T-helper 2 cell treated with Interferon-gamma antibody and Interleukin-4, amounts not matched to agents 5 μg/mL and 100 μg/mL, for 36 hours (primary cell): Measurements from ENCODE around the gene RND3.

ENCODE experiments used
- DNase-seq: peaks from one replicate; pipeline ENCODE4 v3.0.0; 2021; ENCODE audit warnings: low spot score
- H3K27ac Mint-ChIP-seq: one replicate; pipeline ENCODE4 v1.8.0; 2021; ENCODE audit warnings: mild to moderate bottlenecking, mixed read lengths
- H3K27me3 Mint-ChIP-seq: one replicate; pipeline ENCODE4 v1.8.0; 2021; ENCODE audit warnings: low read depth, mixed read lengths
- H3K36me3 Mint-ChIP-seq: one replicate; pipeline ENCODE4 v1.8.0; 2021; ENCODE audit warnings: low read depth, mixed read lengths
- H3K4me1 Mint-ChIP-seq: one replicate; pipeline ENCODE4 v1.8.0; 2021; ENCODE audit warnings: low read depth, mixed read lengths
- H3K4me3 Mint-ChIP-seq: one replicate; pipeline ENCODE4 v1.8.0; 2022; ENCODE audit warnings: mild to moderate bottlenecking, moderate library complexity, mixed read lengths
- H3K9me3 Mint-ChIP-seq: one replicate; pipeline ENCODE4 v1.8.0; 2021; ENCODE audit warnings: mixed read lengths

The RND3 gene

GRCh38 chr2:150487537-150488429, at the start of gene RND3:
Gene RND3 (minus strand): TSS chr2:150487667. CDS start chr2:150487417, 250 bp downstream.
- Mint-ChIP-seq H3K4me3 (peak within 1 kb of the TSS; percentile 66), H3K4me1 (peaks cover 9% of the 10 kb centered on the region), H3K27ac (no peak within 1 kb of the TSS), H3K36me3 (no peaks in the 10 kb centered on the region), H3K9me3 (no peaks in the 10 kb centered on the region), H3K27me3 (peaks cover 38% of the 10 kb centered on the region)
- peak; percentile 38 for DNase-seq

GRCh38 chr2:150535176-150535575, 47.7 kb upstream of the RND3 start:
- no peak overlapping the region for H3K27ac Mint-ChIP-seq
- H3K4me3 Mint-ChIP-seq = no peak overlapping the region
- DNase-seq = no peak
- H3K4me1 Mint-ChIP-seq = no peaks in the 10 kb centered on the region
- no peaks in the 10 kb centered on the region for H3K9me3 Mint-ChIP-seq
- H3K27me3 Mint-ChIP-seq = no peaks in the 10 kb centered on the region
- H3K36me3 Mint-ChIP-seq = no peaks in the 10 kb centered on the region

GRCh38 chr2:150532879-150533278, 45.4 kb upstream of the RND3 start:
- Mint-ChIP-seq H3K4me1 (peaks cover 1% of the 10 kb centered on the region), H3K36me3 (no peaks in the 10 kb centered on the region), H3K4me3 (no peak overlapping the region), H3K27ac (no peak overlapping the region), H3K27me3 (no peaks in the 10 kb centered on the region), H3K9me3 (no peaks in the 10 kb centered on the region)
- no peak for DNase-seq

DNA sequence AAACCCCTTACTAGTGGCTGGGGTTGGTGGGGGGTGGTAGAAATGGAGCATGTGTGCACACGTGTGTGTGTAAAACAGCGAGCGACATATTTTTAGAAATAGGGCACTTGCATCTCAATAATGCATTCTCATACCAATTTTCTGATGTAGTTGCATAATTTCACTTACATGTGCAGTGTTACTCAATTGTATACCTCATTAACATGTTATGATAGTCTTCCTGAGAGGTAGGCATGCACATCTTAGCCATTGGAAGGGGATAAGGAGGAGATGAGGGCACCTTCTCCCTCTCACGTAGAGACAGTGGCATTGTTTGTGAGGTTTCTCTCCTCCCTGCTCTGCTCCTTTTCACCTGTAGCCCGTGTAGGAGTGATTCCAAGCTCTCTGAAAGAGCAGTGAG, 44.6 kb upstream of the RND3 start:
- Mint-ChIP-seq H3K27me3 (no peaks in the 10 kb centered on the region), H3K27ac (no peak overlapping the region), H3K9me3 (no peaks in the 10 kb centered on the region), H3K36me3 (no peaks in the 10 kb centered on the region), H3K4me3 (no peak overlapping the region), H3K4me1 (peaks cover 1% of the 10 kb centered on the region)
- no peak for DNase-seq

- H3K4me3 Mint-ChIP-seq = no peak overlapping the region
- H3K27me3 Mint-ChIP-seq = no peaks in the 10 kb centered on the region
- H3K4me1 Mint-ChIP-seq = peaks cover 1% of the 10 kb centered on the region
- DNase-seq = no peak
- H3K9me3 Mint-ChIP-seq = no peaks in the 10 kb centered on the region
- H3K36me3 Mint-ChIP-seq = no peaks in the 10 kb centered on the region
- H3K27ac Mint-ChIP-seq = no peak overlapping the region
Observed at GRCh38 chr2:150531591-150531990, 44.1 kb upstream of the RND3 start.

DNA sequence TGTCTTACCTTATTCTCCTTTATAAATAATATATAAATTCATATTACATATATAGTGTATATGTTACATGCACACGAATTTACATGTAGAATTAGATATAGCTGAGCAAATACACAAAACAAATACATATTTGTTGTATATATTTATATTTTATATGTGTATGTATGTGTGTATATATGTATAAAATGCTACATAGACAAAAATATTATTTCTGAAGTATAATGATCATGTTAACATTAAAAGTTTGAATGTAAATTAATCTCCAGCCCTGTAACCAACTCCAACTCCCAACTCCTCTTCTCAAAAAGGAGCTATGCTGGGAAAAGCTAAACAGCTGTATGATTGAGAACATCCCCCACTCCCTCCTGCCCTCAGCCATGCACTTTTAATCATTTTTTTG, 42.7 kb upstream of the RND3 start:
- Mint-ChIP-seq H3K27ac (no peak overlapping the region), H3K4me3 (no peak overlapping the region), H3K27me3 (no peaks in the 10 kb centered on the region), H3K4me1 (peaks cover 1% of the 10 kb centered on the region), H3K9me3 (no peaks in the 10 kb centered on the region), H3K36me3 (no peaks in the 10 kb centered on the region)
- DNase-seq = no peak

DNA sequence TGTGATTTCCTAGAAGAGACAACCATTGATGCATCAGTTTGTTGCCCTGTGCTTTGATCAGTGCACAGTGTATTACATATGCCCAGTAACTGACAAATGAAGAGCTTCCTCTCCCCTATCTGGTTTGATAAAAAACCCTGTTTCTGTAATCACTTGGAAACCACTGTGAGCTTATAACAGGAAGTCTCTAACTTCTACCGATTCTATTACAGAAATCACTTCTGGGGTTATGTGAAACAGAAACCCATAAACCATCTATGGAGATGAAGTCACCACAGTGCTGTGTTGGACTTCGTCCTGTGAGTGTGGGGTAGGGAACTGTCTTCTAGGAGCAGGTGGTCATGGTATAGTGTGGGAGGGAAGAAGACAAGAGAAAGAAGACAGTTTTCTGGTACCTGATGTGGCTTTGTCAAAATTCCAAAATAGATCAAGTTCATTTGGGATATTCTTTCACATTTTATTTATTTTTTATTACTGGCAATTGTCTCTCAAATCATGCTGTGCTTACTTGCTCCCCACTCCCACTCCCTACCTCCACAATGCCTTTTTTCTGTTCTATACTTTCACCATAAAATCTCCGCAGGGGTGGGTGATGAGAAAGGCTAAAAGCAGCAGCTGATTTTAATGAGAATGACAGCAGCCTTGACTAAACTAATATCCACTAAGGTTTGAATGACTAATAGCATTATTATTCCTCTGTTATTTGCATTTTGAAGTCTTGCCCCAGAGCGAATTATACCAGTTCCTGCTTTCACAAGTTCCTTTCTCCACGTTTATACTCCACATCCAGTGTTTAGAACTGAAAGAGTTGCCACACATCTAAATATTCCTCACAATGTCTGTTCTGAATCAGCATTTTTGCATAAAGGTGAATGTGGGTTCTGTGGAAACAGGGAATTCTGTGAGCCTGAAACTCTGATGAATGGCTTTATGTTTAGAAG, 41.7 kb upstream of the RND3 start:
- Mint-ChIP-seq H3K27me3 (no peaks in the 10 kb centered on the region), H3K4me1 (peaks cover 1% of the 10 kb centered on the region), H3K27ac (no peak overlapping the region), H3K4me3 (no peak overlapping the region), H3K9me3 (no peaks in the 10 kb centered on the region), H3K36me3 (no peaks in the 10 kb centered on the region)
- DNase-seq = no peak

GRCh38 chr2:150526827-150527226, 39.4 kb upstream of the RND3 start:
- Mint-ChIP-seq H3K4me3 (no peak overlapping the region), H3K27me3 (no peaks in the 10 kb centered on the region), H3K27ac (no peak overlapping the region), H3K36me3 (no peaks in the 10 kb centered on the region), H3K4me1 (peaks cover 1% of the 10 kb centered on the region), H3K9me3 (no peaks in the 10 kb centered on the region)
- no peak for DNase-seq

- Mint-ChIP-seq H3K4me3 (no peak overlapping the region), H3K4me1 (peaks cover 1% of the 10 kb centered on the region), H3K27ac (no peak overlapping the region), H3K27me3 (no peaks in the 10 kb centered on the region), H3K36me3 (no peaks in the 10 kb centered on the region), H3K9me3 (no peaks in the 10 kb centered on the region)
- DNase-seq = no peak
Observed at GRCh38 chr2:150526006-150526405, 38.5 kb upstream of the RND3 start.

DNA sequence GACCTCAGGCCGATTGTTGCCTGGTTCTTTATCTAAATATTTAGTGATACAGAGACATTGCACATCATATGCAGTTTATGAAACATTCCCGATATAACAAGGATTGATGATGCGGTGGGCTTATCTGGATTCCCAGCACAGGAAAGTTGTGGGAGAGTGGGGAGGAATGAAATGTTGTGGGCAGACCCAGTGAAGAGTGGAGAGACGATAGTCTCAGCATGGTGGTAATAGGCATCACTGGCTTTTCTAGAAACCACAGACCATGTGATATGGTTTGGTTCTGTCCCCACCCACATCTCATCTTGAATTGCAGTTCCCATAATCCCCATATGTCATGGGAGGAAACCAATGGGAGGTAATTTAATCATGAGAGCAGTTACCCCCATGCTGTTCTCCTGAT, 34.8 kb upstream of the RND3 start:
- no peaks in the 10 kb centered on the region for H3K36me3 Mint-ChIP-seq
- DNase-seq = no peak

DNA sequence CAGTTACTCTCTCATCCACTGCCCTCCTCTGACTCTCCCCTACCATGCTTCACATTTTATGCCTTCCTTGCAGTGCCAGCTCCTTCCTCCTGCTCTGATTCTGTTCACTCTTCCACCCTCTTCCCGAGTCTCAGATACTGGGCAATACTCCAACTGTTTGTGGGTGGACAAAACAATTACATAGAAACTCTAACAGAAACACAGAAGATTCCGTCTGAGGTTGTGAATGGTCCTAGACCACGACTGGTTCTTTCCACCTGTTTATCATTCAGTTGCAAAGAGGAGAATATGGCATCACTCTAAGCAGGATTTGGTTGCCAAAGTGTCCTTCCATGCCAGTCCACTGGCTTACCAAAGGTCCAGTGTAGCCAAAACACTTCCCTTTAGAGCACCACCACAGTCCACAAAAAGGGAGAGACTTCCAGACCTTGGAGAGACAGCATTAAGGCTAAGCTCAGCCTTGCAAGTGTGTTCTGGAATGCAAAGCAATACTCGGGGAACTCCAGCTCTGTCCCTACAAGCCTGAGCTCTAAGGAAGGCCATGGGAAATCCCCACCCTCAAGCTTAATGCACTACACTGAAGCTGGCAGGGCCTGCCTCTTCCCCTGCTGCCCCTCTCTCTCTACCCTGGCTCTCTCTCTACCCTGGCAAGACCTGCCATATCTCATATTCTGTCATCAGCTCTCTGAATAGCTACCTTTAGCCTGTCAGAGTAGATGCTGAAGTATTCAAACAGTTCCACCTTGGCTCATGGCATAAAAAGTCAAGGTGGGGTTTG, 33.6 kb upstream of the RND3 start:
- DNase-seq = no peak
- Mint-ChIP-seq H3K4me3 (no peak overlapping the region), H3K27me3 (no peaks in the 10 kb centered on the region), H3K9me3 (no peaks in the 10 kb centered on the region), H3K36me3 (no peaks in the 10 kb centered on the region), H3K27ac (no peak overlapping the region), H3K4me1 (no peaks in the 10 kb centered on the region)

More for the DNA sequence above, 34.8 kb upstream of the RND3 start:
- no peaks in the 10 kb centered on the region for H3K4me1 Mint-ChIP-seq
- no peak overlapping the region for H3K4me3 Mint-ChIP-seq
- no peak overlapping the region for H3K27ac Mint-ChIP-seq
- H3K27me3 Mint-ChIP-seq = no peaks in the 10 kb centered on the region
- no peaks in the 10 kb centered on the region for H3K9me3 Mint-ChIP-seq

- DNase-seq = no peak
- H3K27me3 Mint-ChIP-seq = no peaks in the 10 kb centered on the region
- no peaks in the 10 kb centered on the region for H3K36me3 Mint-ChIP-seq
- no peaks in the 10 kb centered on the region for H3K9me3 Mint-ChIP-seq
- H3K4me1 Mint-ChIP-seq = no peaks in the 10 kb centered on the region
- no peak overlapping the region for H3K4me3 Mint-ChIP-seq
- no peak overlapping the region for H3K27ac Mint-ChIP-seq
Observed at GRCh38 chr2:150520033-150520432, 32.6 kb upstream of the RND3 start.

GRCh38 chr2:150517951-150518680, 30.6 kb upstream of the RND3 start:
- Mint-ChIP-seq H3K27ac (no peak overlapping the region), H3K36me3 (no peaks in the 10 kb centered on the region), H3K9me3 (no peaks in the 10 kb centered on the region), H3K4me1 (no peaks in the 10 kb centered on the region), H3K4me3 (no peak overlapping the region), H3K27me3 (no peaks in the 10 kb centered on the region)
- DNase-seq = no peak
